Inflammatory macrophage (primary cell): ENCODE data around the gene ZNF583.

Experiments used
- DNase-seq, 2 donors: peaks; one replicate each; pipeline ENCODE4 v3.0.0-alpha.2; 2020 to 2022
- total RNA-seq, 18 experiments: gene quantifications; one replicate each; lab custom pipeline; 2026; ENCODE audit warnings: mixed read lengths in 6 of 18, inconsistent platforms in 2 of 18; lab: John Stamatoyannopoulos, UW

ZNF583 gene
- 1.6 to 8.9 (median 5.6) reads per million in 18 experiments for total RNA-seq

DNA sequence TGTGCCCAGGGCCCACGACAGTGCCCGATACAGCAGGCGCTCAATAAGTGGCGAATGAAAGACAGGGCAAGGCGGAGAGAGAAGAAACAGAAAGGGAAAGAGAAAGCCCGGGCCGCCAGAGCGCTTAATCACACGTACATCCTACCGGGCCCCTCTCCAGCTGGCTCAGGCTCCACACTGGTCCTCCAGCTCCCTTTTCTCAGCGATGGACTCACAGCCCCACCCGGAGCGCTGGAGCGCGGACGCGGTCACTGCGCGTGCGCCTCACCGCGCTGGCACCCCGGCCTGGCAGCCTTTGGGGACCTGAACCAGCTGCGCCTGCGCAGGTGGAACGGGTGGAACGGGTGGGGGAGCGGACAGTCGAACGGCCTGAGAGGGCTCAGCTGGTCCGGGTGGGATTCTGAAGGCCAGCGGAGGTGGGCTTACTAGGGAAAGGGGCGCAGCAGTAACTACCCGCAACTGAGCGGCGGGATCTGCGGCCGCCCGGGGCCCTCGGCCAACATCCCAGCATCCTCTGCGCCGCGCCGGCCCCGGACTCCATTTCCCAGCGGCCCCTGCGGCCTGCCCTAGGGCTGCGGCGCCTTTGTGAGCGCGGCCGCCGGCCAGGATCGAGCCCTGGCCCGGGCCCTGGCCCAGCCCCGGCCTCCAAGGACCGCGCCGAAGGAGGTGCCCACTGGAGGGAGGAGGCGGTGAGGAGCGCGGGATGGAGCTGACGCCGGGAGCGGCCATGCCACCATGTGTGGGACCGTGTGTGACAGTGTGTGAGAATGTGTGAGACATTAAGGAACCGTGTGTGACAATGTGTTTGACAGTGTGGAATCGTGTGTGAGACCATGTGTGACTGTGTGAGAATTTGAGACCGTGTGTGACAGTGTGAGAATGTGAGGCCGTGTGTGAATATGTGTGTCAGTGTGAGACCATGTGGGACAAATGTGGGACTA, at the start of gene ZNF583:
Gene ZNF583, plus strand, starts transcription at position 569 of the 941 bp plus-strand sequence. CDS start 2,783 bp downstream, outside the sequence.
- DNase-seq, result peak; percentile 93 to 94

DNA sequence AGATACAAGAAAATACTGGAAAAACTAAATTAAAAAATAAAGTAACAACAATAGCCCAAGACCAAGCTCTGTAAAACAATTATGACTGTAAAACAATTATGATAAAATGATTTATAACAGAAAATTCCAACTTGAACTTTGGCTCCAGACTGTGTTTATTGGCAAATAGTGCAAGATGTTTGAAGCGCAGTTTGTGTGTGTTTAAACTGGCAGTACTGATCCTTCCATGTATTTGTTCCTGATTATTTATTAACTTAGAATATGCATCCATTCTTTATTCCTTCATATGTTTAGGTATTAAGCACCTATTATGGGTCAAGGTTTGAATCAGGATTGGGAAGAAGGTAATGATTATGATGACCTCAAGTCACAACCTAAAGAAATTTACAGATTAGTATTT, 48.6 kb upstream of the ZNF583 start:
- no peak for DNase-seq

DNA sequence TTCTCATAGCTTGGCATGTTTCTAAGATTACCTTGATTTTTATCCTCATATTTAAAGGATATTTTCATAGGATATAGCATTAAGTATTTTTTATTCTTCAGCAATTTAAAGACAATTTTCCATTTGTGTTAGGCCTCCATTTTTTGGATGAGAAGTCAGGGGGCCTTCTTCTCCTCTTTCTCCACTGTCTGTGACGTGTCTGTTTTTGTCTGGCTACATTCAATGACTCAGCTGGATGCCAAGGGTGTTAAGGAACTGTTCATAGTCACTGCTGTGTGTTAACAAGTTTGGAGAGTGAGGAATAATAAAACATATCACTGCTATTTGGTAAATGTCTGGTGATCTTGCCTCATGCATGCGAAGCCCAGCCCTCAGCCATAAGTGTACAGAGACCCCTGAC, 47.2 kb upstream of the ZNF583 start:
- no peak for DNase-seq

DNA sequence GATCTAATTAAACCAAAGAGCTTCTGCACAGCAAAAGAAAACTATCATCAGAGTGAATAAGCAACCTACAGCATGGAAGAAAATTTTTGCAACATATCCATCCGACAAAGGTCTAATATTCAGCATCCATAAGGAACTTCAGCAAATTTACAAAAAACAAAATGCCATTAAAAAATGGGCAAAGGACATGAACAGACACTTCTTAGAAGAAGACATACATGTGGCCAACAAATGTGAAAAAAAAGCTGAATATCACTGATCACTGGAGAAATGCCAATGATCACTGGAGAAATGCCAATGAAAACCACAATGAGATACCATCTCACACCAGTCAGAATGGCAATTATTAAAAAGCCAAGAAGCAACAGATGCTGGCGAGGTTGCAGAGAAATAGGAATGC, 43.3 kb upstream of the ZNF583 start:
- DNase-seq, result no peak

DNA sequence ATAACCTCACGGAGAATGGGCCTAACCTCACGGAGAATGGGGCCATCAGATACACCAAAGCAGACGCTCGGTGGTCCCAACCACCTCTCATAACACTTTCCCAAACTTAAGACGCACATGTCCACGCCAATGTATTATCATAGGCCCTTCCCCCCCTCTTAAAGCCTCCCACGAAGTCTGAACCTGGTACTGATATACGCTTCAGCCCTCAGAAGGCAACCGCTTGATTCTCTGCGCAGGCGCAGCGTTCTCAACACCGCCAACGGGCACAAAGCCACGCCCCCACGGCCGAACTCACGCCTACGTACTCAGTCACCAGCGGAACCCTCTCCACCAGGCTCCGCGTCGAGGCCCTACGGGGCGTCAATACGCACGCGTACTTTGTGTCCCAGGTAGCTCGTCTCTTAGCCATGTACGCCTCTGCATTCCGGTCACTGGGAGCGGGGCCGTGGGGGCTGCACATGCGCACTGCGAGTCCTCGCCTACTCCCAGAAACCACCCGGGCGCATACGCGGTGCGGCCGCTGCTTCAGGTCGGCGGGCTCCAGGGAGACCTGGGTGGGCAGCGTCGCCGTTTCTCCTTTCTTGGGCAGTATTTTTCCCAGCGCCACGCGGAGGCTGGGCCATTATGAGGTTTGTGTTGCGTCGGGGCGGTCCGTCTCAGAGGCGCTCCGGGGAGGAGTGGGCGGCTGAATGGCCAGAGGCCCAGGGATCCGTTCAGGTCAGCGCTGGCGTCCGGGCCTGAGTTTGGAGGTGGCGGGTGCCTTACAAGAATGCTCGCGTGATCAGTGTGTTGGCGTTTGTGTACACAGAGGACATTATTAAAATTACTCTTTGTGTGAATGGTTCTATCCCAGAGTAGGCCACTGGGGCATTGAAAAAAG, 36.1 kb upstream of the ZNF583 start:
- DNase-seq, result peak; percentile 85 to 91

DNA sequence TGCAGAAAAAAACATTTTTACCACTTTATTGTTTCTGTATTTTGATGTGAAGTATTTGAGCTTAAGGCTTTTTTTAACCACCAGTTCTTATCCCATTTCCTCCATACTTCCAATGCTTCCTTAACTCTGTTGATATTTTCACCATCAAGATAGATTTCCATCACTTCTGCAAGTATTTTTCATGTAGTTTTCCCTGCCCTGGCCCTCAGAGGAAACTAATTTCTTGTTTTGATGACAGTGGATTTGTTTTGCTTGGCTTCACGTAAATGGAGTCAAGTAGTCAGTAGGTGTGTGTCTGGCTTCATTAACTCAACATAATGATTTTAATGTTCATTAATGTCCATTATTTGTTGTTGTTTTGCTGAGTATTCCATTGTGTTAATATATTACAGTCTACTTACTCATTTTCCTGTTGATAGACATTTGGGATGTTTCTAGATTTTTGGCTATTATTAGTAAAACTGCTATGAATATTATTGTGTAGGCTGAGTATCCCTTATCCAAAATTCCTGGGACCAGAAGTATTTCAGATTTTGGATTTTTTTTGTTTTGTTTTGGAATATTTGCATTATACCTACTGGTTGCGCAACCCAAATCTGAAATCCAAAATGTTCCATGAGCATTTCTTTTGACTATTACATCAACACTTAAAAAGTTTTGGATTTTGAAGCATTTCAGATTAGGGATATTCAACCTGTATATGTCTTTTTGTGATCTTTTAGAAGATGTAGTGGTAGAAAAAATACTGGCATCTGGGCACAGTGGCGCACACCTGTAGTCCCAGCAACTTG, 34.1 kb upstream of the ZNF583 start:
- DNase-seq, result no peak

DNA sequence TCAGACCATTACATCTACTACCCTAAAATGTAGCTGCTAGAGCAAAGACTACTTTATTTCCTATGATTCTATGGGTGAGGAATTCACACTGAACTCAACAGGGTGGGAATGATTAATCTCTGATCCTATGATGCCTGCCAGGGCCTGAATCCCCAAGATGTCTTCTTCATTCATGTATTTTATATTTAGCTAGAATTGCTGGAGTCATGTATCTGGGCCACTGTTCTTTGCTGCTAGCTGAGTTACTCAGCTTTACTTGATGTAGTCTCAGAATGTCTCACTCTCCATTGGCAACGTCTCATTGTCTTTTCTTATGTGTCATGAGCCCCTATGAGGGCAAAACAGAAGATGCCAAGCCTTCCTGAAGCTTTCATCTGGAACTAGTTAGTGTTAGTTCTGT, 31.9 kb upstream of the ZNF583 start:
- no peak for DNase-seq

DNA sequence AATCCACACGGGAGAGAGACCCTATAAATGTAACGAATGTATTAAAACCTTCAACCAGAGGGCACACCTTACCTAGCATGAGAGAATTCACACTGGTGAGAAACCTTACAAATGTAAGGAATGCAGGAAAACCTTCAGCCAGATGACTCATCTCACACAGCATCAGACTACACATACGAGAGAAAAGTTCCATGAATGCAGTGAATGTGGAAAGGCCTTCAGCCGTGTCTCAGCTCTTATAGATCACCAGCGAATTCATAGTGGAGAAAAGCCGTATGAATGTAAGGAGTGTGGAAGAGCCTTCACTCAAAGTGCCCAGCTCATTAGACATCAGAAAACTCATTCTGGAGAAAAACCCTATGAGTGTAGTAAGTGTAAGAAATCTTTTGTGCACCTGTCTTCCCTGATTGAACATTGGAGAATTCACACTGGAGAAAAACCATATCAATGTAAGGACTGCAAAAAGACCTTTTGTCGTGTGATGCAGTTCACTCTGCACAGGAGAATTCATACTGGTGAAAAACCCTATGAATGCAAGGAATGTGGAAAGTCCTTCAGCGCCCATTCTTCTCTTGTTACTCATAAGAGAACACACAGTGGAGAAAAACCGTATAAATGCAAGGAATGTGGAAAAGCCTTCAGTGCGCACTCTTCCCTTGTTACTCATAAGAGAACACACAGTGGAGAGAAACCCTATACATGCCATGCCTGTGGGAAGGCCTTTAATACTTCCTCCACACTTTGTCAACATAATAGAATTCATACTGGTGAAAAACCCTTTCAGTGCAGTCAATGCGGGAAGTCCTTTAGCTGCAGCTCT, 26.8 kb upstream of the ZNF583 start:
- DNase-seq, result no peak

DNA sequence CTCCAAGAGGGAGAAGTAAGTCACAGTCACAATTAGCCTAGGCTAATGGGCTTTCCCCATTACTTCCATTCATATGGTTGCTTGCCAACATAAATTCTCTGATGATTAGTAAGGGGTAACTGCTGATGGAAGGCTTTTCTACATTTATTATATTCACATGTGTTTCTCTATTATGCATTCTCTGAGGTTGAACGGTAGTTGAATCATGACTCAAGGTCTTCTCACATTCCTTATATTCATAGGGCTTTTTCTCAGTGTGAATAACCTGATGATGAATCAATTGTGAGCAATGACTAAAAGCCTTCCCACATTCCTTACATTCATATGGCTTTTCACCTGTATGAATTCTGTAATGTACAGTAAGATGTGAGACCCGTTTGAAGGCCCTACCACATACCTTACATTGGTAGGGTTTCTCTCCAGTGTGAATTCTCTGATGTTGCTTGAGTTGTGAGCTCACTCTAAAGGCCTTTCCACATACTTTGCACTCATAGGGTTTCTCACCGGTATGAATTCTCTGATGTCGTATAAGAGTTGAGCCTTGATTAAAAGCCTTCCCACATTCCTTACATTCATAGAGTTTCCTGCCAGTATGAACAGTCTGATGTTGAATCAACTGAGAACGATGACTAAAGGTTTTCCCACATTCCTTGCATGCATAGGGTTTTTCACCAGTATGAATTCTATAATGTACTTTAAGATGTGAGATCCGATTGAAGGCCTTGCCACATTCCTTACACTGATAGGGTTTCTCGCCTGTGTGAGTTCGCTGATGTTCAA, 20.1 kb upstream of the ZNF583 start:
- no peak for DNase-seq

DNA sequence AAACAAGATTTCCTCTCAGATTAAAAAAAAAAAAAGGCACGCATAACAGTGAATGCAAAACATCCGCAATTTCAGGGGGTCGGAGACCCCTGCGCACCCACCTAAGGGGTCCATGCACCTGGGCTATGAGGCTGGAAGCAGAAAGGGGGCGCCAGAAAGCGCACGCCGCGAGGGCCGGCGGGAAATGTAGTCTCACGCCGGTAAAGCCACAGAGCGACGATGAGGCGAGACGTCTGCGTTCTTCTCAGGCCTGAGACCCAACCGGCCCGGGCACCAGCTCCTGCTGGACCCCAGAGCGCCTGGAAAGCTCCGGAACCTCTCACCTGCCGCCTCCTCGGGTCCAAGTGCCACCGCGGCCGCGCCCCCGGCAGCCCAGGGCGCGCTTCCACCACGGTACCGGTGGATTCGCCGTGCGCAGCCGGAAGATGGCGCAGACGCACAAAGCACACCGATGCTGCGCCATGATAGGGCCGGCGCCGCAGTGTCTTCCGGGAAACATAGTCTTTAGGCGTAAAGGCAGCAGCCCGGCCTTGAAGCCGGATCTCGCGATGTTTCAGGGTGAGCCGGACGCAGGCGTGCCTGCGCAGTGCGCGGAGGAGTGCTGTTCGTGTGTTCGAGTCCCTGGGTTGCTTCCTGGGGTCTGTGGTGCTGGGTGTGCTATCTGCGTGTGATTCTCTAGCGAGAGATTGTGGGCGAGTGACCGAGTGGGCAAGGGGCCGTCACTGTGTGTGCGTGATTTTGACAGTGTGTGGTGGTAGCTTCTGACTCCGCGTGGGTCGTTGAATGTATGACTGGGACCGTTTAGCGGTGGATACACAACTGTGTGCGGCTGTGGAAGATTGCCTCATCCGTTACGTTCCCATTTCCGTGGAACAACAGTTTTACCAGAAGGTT, 10.8 kb upstream of the ZNF583 start, which contains the start of gene ZNF582:
Gene ZNF582, minus strand, starts transcription at position 416 of the 894 bp plus-strand sequence. CDS start 1,782 bp downstream, outside the sequence.
- DNase-seq, result peak; percentile 96 to 98

DNA sequence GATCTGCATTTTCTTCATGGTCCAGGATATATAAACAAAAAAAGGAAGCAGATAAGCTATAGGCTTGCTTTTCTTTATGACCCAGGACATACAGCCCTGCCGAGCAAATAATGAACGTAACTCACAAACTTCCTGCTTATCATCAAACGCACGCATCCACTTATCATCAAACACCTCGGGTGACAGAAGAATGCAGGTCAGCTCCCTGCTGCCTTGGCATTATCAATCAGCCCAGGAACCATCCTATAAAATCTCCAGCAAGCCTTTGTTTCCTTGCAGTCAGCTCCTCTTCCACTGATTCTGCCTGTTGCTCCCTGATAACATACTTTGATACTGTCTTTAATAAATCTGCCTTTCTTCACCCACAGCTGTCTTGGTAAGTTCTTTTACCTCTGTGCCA, 5.3 kb upstream of the ZNF583 start:
- no peak for DNase-seq

DNA sequence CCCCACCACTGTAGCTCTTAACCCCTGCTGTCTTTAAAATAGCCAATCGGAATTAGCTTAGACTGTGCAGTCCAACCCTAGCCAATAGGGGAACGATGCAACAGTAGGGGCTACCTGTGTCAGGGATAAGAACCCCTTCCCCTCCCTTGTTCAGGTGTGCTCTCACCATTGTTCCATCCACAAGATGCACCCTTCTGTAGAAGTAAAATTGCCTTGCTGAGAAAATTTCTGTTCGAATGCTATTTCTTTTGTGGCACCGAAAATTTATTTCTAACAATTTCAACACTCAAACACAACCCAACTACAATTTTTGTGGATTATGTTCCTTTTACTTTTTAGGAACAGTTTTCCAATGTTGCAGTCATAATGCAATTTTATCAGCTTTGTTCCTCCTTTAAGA, 3.6 kb upstream of the ZNF583 start:
- no peak for DNase-seq

DNA sequence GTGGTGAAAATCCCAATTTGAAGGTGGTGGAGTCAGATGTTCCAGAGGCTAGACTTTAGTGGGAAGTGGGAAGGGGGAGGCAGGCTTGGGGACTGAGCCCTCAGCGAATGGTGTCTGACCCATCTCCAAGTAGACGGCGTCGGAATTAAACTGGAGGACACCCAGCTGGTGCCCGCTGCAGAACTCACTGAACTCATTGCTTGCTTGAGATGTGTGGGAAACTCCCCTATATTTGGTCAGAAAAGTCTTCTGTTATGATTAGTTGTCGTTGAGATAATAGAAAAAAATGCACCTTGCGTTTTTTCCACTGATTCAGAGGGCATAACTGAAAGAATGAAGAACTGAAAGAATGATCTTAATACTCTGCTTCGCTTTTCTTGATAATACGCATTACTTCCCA, 871 bp upstream of the ZNF583 start:
- DNase-seq, result no peak

DNA sequence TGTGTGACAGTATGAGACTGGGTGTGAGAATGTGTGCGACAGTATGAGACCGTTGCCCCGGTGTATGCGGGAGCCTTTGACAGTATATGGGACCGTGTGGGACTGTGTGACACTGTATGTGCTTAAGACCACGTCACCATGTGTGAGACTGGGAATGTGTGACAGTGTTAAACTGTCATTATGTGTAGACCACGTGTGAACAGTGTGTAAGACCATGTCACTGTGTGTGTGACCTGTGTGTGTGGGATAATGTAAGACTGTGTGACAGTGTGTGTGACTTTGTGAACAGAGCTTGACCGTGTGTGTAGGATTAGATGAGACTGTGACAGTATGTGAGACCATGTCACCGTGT, 549 bp downstream of the ZNF583 start:
- DNase-seq, result no peak

DNA sequence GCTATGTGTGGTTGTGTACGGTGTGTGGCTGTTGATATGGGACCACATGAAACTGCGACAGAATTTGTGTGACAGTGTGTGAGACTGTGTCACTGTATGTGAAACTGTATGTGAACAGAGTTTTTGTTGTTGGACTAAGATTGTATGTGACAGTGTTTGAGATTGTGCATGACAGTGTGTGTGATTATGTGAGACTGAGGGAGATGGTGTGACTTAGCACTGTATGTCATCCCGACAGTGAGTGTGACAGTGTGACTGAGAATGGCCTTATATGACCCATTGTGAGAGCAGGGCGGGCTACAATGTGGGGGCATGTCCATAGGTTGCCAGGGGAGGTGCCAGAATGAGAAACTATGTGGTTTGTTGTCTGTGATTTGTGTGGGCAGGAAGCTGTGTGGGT, 930 bp downstream of the ZNF583 start:
- no peak for DNase-seq

DNA sequence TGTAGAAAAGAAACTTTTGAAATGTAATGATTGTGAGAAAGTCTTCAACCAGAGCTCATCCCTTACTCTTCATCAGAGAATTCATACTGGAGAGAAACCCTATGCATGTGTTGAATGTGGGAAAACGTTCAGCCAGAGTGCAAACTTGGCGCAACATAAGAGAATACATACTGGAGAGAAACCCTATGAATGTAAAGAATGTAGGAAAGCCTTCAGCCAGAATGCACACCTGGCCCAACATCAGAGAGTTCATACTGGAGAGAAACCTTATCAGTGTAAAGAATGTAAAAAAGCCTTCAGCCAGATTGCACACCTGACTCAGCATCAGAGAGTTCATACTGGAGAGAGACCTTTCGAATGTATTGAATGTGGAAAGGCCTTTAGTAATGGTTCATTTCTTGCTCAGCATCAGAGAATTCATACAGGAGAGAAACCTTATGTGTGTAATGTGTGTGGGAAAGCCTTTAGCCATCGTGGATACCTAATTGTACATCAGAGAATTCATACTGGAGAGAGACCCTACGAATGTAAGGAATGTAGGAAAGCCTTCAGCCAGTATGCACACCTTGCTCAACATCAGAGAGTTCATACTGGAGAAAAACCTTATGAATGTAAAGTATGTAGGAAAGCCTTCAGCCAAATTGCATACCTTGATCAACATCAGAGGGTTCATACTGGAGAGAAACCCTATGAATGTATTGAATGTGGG, 19.3 kb downstream of the ZNF583 start:
- DNase-seq, result no peak

DNA sequence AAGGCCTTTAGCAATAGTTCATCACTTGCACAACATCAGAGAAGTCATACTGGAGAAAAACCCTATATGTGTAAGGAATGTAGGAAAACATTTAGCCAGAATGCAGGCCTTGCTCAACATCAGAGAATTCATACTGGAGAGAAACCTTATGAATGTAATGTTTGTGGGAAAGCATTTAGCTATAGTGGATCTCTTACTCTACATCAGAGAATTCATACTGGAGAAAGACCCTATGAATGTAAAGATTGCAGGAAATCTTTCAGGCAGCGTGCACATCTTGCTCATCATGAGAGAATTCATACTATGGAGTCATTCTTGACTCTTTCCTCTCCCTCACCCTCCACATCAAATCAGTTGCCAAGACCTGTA, 19.8 kb downstream of the ZNF583 start:
- no peak for DNase-seq

DNA sequence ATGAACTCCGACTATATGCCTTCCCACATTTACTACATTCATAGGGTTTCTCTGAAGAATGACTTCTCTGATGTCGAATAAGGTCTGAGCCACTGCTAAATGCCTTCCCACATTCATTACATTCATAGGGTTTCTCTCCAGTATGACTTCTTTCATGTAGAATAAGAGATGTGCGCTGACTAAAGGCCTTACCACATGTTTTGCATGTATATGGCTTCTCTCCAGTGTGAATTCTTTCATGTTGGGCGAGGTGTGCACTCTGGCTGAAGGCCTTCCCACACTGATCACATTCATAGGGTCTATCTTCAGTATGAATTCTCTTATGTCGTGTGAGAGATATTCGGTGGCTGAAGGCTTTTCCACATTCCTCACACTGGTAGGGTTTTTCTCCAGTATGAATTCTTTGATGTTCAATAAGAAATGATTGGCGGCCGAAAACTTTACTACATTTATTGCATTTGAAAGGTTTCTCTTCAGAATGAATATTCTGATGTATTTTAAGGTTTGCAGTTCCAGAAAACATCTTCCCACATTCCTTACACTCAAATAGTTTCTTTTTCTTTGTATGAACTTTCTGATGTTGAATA, 37.2 kb downstream of the ZNF583 start:
- DNase-seq, result no peak

DNA sequence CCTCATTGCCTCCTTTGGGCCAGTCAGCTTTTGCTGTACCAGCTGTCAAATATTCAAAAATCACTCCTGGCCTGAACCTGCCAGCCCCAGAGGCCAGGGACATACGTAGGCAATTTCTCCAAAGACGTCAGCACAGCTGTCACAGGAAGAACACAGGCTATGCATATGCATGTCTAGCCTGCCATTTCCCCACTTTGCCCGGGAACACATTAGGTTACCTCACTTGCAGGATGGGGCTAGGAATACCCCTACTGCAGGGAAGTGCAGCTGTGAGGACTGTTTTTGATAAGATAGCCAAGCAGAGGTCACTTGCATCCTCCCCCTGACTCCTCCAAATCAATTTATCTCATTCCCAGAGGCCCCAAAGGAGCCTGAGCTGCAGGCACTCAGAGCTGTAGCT, 70.2 kb downstream of the ZNF583 start:
- DNase-seq, result no peak
